Activated gamma-delta T cell treated with Interleukin-2 at 50 U/mL for 16 hours (primary cell): ENCODE results near the gene CREB3L2.

Source experiments
- DNase-seq: peaks from one replicate; pipeline ENCODE4 v3.0.0-alpha.2; 2020

Gene CREB3L2

DNA sequence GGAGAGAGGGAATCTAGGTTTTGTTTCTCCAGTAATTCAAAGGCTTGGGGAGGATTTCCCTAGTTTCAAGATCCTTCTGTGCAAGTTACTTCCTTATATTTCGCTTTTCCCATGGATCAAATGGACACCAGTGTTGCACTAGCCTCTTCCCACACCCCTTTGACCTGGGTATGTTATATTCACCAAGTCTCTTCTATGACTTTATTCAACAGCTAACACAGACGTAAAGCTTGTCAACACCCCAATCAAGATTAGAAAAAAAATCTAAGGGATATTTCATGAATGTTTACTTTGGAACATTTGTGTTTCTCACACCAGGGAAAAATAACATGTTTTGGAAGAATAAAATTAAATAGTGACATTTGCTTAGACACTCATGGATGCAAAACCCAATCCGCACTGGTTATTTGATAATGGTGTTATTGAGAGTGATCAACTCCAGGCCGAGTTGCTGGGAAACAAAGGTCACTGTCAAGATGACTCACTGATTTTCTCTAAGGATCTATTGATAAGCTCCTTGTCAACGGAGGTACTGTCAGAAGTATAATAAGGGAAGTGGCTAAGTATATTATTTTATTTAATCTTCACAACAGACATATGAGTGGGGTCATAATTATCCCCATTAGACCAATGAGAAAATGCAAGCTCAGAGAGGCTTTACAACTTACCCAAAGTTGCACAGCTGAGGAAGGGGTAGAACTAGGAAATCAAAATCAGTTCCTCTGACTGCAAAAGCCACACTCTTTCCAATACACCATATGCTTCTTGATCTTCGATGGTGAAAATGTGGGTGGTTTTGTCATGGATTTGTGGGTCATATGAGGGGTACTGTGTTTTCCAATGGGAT lies 52.2 kb downstream of the CREB3L2 start:
- no peak for DNase-seq

DNA sequence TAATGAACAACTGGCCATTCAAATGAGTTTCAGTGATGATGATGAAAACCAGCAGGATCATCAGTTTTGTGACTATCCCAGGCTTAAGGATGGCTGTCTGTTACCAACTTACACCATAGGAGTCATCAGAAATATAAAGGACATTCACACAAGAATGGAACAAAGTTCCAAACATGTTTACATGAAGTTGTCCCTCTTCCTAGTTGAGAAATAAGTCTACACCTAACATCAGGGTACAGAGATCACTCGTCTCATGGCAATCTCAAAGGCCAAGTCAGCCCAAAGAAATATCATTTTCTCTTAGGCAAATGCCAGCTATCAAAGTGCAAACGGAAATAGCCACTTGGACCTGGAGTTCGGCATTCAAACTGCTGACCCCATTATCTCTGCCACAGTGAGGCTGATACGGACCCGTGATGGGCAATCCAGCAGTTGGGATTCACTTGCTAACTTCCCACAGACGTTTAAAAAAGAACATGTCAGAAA lies 53.0 kb downstream of the CREB3L2 start:
- DNase-seq = no peak

- no peak for DNase-seq
Observed at GRCh38 chr7:137948083-137948844, 53.6 kb downstream of the CREB3L2 start.

DNA sequence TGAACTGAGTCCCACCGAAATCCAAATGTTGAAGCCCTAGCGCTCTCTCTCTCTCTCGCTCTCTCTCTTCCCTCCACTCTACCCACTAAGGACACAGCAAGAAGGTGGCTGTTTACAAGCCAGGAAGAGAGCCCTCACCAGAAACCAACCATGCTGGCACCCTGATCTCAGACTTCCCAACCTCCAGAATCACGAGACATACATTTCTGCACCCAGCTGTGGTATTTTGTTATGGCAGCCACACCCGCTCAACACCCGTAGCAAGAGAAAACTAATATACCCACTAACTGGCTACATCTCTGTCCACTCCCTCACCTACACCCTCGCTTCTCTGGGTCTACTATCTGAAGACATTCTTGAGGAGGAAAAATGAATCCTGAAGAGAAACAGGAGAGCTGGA lies 54.8 kb downstream of the CREB3L2 start:
- no peak for DNase-seq

- DNase-seq = no peak
Observed at GRCh38 chr7:137946011-137946410, 55.9 kb downstream of the CREB3L2 start.

DNA sequence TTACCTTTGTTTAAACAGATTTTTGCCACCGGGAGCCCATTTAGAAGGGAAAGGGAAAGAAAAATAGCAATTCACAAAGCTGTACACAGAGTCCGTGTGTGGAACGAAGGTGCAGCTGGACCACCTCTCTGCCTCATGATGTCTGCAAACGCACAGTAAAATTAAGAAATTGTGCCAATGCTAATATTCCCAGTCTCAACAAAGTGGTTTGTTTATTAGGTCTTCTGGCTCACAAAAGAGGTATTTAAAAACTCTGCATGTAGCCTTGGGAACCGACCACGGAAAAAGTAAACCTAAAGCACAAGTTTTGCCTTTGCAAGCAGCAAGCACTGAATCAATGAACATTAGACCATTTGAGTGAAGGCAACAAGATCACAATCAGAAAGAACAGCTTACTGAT lies 57.7 kb downstream of the CREB3L2 start:
- no peak for DNase-seq

DNA sequence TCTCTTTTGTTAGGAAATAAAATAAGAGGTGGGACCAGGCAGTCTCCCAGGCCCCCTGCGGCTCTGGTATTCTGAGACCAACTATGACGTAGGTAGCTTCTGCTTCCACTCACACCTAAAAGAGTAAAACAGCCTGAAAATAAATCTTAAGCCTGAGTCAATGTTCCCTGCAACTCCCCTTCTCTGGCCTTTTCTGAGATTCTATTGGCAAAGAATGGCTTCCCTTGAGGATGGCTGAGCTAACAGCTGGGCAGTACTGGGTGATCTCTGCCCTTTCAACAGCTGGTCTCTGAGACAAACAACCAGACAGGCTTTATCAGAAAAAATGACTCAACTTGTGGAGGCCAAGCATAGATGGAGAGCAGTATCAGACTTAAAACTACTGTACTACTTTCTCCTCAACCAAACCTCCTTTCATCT lies 58.7 kb downstream of the CREB3L2 start:
- no peak for DNase-seq

GRCh38 chr7:137942484-137943115 lies 59.3 kb downstream of the CREB3L2 start:
- no peak for DNase-seq

DNA sequence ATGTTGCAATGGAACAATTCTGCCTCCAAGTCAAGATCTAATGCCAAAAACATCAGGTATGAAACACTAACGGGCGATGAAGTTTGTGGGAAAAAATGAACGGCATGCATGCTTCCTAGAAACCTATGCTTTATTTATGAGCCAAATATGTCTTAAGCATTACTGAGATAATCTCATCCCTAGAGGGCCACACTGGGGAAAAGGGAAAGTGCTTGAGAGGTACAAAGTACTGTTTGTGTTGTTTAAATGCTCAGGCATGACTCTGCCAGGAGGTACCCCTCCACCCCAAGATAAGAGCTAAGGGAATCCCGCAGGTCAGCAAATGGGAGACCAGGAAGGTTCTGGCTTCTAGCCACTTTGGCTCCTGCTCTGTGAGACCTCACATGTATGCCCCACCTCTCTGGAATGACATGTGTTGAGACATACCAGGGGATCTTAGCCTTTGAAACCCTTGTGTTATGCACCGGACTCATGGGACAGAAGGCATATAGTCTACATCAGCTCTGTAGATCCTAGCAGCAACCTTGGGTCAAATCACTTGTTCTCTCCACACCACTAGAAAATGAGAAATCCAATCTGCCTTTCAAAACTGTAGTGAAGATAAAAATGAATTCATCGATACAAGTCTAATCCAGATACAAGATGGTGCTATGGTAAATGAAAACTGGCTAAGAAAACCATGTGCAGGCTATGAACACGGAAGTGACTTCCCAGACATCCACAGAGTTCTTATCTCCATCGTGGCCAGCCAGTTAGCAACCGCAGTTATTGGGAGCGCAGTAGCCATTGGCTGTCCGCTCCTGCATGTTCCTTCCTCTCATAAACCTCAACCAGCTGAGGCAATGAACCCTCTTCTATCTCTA lies 61.0 kb downstream of the CREB3L2 start:
- DNase-seq = no peak

- no peak for DNase-seq
Observed at GRCh38 chr7:137940218-137940617, 61.7 kb downstream of the CREB3L2 start.

GRCh38 chr7:137937202-137937560 lies 64.7 kb downstream of the CREB3L2 start:
- DNase-seq = no peak

- no peak for DNase-seq
Observed at GRCh38 chr7:137936509-137937201, 65.2 kb downstream of the CREB3L2 start.

DNA sequence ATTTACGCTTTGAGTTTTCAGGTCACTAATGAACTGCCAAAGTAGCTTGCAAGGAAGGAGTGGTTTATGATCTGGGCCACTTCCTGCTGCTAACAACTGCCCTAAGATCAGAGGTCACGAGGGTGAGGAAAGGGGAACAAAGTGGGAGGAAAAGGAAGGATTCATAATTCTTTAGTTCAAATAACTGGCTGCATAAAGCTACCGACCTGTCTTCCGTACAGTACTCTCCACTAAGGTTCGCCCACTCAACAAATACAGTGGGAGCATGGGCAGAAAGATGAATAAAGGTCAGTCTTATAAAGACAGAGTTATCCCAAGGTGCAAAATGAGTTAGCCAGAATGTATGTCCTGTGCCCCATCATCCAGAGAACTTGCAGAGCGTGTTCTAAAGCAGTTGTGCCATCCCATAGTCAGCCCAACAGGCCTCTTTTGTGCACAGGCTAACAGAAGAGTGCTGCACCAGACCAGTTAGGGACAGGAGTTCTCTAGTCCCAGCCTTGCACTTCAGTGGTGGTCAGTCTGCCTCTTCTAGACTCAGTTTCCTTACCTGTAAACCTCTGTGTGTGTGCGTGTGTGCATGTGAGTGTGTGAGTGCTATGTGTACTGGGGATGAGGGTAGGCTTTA lies 65.9 kb downstream of the CREB3L2 start:
- peak; percentile 10 for DNase-seq

- no peak for DNase-seq
Observed at GRCh38 chr7:137934941-137935883, 66.7 kb downstream of the CREB3L2 start.

DNA sequence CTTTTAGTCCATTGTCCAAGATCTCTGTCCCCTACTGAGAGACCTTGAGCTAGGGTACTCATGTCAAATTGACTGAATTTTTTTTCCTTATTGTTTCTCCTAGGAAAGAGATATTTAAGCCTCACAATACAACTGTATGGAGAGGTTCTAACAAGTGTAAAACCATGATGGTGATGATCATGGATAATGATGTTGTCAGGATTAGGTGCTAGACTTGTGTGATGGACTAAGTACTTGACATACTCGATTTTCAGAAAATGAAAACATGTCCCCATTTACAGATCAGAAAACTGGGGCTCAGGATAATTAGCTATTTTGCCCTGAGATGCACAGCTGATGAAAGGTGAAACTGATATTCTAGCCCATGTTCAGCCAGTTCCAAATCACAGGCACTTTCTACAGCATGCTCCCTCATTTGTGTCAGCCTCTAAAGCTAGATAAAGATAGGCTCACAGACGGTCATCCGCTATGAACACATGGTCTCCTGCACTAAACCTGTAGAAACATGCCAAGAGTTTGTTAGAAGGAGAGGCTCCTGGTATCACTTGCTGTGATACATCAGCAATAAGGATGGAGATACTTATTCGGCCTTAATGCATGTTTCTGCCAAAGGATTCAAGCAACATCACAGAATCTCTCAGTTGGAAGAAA lies 67.6 kb downstream of the CREB3L2 start:
- no peak for DNase-seq

DNA sequence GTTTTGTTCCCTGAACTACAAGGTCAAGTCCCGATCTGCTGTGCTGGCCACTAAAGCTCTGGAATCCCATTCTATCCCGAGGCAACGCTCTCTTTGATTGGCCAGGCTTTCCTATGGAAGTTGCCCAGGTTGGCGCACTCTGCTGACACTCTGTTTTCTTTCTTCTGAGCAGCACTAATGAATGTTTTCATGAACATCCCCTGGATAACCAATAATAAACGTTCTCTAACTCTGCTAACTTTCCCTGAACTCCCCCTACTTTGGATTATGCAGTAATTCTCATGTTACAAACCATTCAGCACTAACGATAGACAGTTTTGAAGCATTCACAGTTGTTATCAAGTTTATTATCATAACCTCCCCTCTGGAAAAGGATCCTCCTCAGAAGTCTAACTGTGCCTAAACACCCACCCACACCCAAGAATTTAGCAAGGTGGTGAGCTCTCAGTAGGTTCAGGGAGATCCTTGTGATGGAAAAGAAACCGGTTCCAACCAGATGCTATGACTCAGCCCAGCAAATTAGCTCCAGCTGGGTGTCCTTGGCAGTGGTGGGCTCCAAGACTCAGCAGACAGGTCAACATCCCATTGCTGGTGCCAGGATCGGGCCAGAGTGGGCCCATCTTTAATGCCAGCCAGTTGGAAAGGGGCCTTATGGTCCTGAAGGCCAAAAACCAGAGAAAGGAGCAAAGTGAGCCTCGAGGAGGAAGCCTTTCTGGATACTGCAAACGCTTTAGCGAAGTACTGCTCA lies 68.4 kb downstream of the CREB3L2 start:
- DNase-seq = no peak

- DNase-seq = no peak
Observed at GRCh38 chr7:137932881-137933269, 69.0 kb downstream of the CREB3L2 start.

DNA sequence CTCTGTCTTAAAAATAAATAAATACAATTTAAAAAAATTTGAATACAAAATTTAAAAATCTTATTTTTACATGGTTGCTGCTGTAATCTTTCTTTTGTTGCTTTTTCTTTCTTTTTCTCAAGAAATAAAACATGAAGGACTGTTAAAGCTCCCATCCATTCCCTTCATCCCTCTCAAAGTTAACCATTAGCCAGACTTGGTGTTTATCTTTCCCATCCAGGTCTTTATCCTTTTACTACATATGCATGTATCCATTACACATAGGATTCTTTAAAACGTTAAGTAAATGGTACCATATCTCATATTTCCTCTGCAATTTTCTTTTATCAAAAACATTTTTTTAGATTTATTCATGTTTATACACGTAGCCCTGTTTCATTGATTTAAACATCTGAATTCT lies 70.1 kb downstream of the CREB3L2 start:
- no peak for DNase-seq

DNA sequence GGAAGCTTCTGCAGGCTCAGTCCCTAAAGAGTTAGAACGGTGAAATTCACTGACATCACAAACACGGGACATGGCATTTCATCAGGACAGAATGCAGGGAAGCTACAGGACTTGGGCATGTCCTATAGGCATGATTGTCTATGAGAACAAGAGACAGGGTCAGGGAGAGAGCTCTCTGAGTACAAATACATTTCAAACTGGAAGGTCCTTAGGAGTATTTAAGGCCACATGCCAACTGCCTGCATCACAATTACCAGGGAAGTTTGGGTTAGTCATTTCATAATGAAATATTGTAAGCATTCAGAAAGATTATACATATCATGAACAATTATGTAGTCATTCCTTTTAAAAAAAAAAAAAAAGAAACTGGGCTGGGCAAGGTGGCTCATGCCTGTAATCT lies 71.3 kb downstream of the CREB3L2 start:
- DNase-seq = no peak
